Tibial nerve (tissue), 4 donors: ENCODE data around the gene LILRB3.

Source experiments
- CTCF ChIP-seq, 5 experiments: fragments of 200-600 bp in 3 of 5; fragments of 450-650 bp in 2 of 5; sonication (generic) in 3 of 5; IDR thresholded peaks; one replicate each; pipeline ENCODE4 v1.5.1; 2016 to 2019; ENCODE audit warnings: antibody characterized with exemption in 5 of 5, mild to moderate bottlenecking in 3 of 5, moderate library complexity in 2 of 5
- EP300 ChIP-seq, 2 donors: sonication (generic); formaldehyde crosslinking; IDR thresholded peaks; one replicate each; pipeline ENCODE4 v1.6.1; 2017; ENCODE audit warnings: antibody characterized with exemption in 2 of 2, mild to moderate bottlenecking in 1 of 2
- POLR2A ChIP-seq, 2 donors: fragments of 450-650 bp; IDR thresholded peaks; one replicate each; pipeline ENCODE4 v1.6.1; 2017; ENCODE audit warnings: antibody characterized with exemption in 2 of 2, mild to moderate bottlenecking in 2 of 2, moderate library complexity in 2 of 2

GRCh38 chr19:54183431-54183830 is 39.4 kb downstream of the LILRB3 start:
- TF ChIP-seq CTCF (IDR thresholded peaks at IDR 0.05), result no peak
- TF ChIP-seq POLR2A (IDR thresholded peaks at IDR 0.05), result no peak
- no peak for TF ChIP-seq EP300 (IDR thresholded peaks at IDR 0.05)
